ENCODE results near the gene NFKB1.
"Not testable (repeated sequence)": the region's sequence is repeated elsewhere in the genome, so short reads cannot be mapped to it uniquely, and the experiment has no call there.

NFKB1 gene

GRCh38 chr4:102500696-102501446, at the start of gene NFKB1:
TSS of gene NFKB1 (plus strand) at chr4:102501359. CDS start at chr4:102525519, 24,160 bp downstream.
- DNase-seq, result peak; percentile 56

GRCh38 chr4:102452854-102453253, 48.3 kb upstream of the NFKB1 start:
- DNase-seq, result no peak

GRCh38 chr4:102453827-102454226, 47.3 kb upstream of the NFKB1 start:
- no peak for DNase-seq

GRCh38 chr4:102454268-102454667, 46.9 kb upstream of the NFKB1 start:
- DNase-seq, result no peak

- no peak for DNase-seq
These were observed 46.0 kb upstream of the NFKB1 start for GRCh38 chr4:102454981-102455685.

GRCh38 chr4:102455750-102456149, 45.4 kb upstream of the NFKB1 start:
- no peak for DNase-seq

- no peak for DNase-seq
These were observed 34.9 kb upstream of the NFKB1 start for GRCh38 chr4:102466298-102466697.

- DNase-seq, result no peak
These were observed 31.4 kb upstream of the NFKB1 start for GRCh38 chr4:102469806-102470205.

- DNase-seq, result no peak
These were observed 28.6 kb upstream of the NFKB1 start for GRCh38 chr4:102472441-102473013.

- DNase-seq, result no peak
These were observed 27.7 kb upstream of the NFKB1 start for GRCh38 chr4:102473476-102473875.

- no peak for DNase-seq
These were observed 26.2 kb upstream of the NFKB1 start for GRCh38 chr4:102474736-102475504.

- no peak for DNase-seq
These were observed 23.5 kb upstream of the NFKB1 start for GRCh38 chr4:102477657-102478056.

- no peak for DNase-seq
These were observed 23.0 kb upstream of the NFKB1 start for GRCh38 chr4:102478186-102478585.

- not testable (repeated sequence) for DNase-seq
These were observed 21.3 kb upstream of the NFKB1 start for GRCh38 chr4:102479832-102480231.

GRCh38 chr4:102483120-102483519, 18.0 kb upstream of the NFKB1 start:
- DNase-seq, result no peak

GRCh38 chr4:102483990-102484692, 17.0 kb upstream of the NFKB1 start:
- DNase-seq, result not testable (repeated sequence)

GRCh38 chr4:102492531-102493241, 8.5 kb upstream of the NFKB1 start:
- no peak for DNase-seq

GRCh38 chr4:102493257-102493656, 7.9 kb upstream of the NFKB1 start:
- DNase-seq, result no peak

- peak; percentile 70 for DNase-seq
These were observed 7.4 kb upstream of the NFKB1 start for GRCh38 chr4:102493794-102494193.

- no peak for DNase-seq
These were observed 6.6 kb upstream of the NFKB1 start for GRCh38 chr4:102494603-102495002.

- DNase-seq, result no peak
These were observed 3.2 kb upstream of the NFKB1 start for GRCh38 chr4:102497986-102498385.

- no peak for DNase-seq
These were observed 835 bp upstream of the NFKB1 start for GRCh38 chr4:102500352-102500695.
